Measurements from ENCODE around the gene WDPCP. TPM values are rescaled to one million over a fixed set of nuclear protein-coding genes. Genes with fewer than 3 reads are reported as not detected.

The WDPCP gene
- total and polyA plus RNA-seq, 2 of the 8 experiments (the other 6 are each of a cell fraction or from before 2014, with no cell fraction given): 9.3 to 25.8 TPM

GRCh38 chr2:63576546-63576945 is 11.7 kb downstream of the WDPCP start:
- H3K36me3 ChIP-seq (ENCODE audit: control insufficient read depth in 2 of 4, insufficient read depth in 4 of 4, low read length in 3 of 4): no peaks in the 10 kb centered on the region
- H3K4ac ChIP-seq (replicated peaks; ENCODE audit: insufficient read length, low read depth, low read length): no peak overlapping the region
- no peak overlapping the region for H4K5ac ChIP-seq (ENCODE audit: insufficient read length, low read depth, low read length)
- no peaks in the 10 kb centered on the region; the same call in 1 of the 2 replicates for H3K79me1 ChIP-seq (ENCODE audit: low read depth, low read length)
- no peak overlapping the region for H3K27ac ChIP-seq (ENCODE audit: low read depth, low read length)
- POLR2A ChIA-PET (ENCODE audit: partially characterized antibody): interaction anchor here (1.0 to 4.0 kb wide), 3 partner anchors 12 to 264 kb away, joined by 3 to 13 read pairs (median 3); partner anchors contain the start of genes MDH1 and WDPCP
- peaks cover 0 to 12% (median 7%) of the 10 kb centered on the region in 4 experiments; a peak in 4 of 7 replicates for H3K4me1 ChIP-seq (replicated peaks in 1 of 4; ENCODE audit: control insufficient read depth in 3 of 4, insufficient read depth in 4 of 4, low read length in 3 of 4)
- H4K20me1 ChIP-seq (replicated peaks in 1 of 2; ENCODE audit: control insufficient read depth in 1 of 2, insufficient read depth in 2 of 2, low read length in 2 of 2): no peaks in the 10 kb centered on the region
- no peak overlapping the region for H3K18ac ChIP-seq (ENCODE audit: extremely low read depth, low read length)
- no peak overlapping the region for H2BK120ac ChIP-seq (replicated peaks; ENCODE audit: low read depth, low read length)
- no peak overlapping the region for H2BK5ac ChIP-seq (ENCODE audit: low read depth, low read length)
- no peak overlapping the region for H4K91ac ChIP-seq (replicated peaks; ENCODE audit: insufficient read length, low read length)
- CTCF ChIA-PET (ENCODE audit: partially characterized antibody): interaction anchor here (1.1 kb wide), 1 partner anchor 88 kb away, joined by 3 read pairs; no protein-coding TSS in a partner anchor
- H3K4me2 ChIP-seq (ENCODE audit: insufficient read depth in 1 of 2, low read depth in 2 of 2, low read length in 2 of 2): no peak overlapping the region
- no peak overlapping the region for H2BK15ac ChIP-seq (ENCODE audit: low read length)
- DNase-seq (ENCODE audit: low read depth in 1 of 2, low spot score in 2 of 2) (no peak), FAIRE-seq (no peak)
- H3K79me2 ChIP-seq (ENCODE audit: control insufficient read depth in 1 of 2, insufficient read depth in 2 of 2, low read length in 2 of 2): peaks cover 0 to 76% of the 10 kb centered on the region in 2 experiments; a peak in 3 of 4 replicates
- H4K8ac ChIP-seq (ENCODE audit: extremely low read depth, insufficient read depth, low read length): no peak overlapping the region
- no peak for TF ChIP-seq E2F6 (IDR thresholded peaks at IDR 0.05)
- no peak for TF ChIP-seq GTF2F1 (IDR thresholded peaks at IDR 0.05; ENCODE audit: borderline replicate concordance, low read depth, low read length)
- TF ChIP-seq POLR2AphosphoS5 (IDR thresholded peaks at IDR 0.05; ENCODE audit: low read depth, low read length): no peak
- no peak for TF ChIP-seq CBX5 (IDR thresholded peaks at IDR 0.05; ENCODE audit: low read depth, low read length)
- TF ChIP-seq MAX (IDR thresholded peaks at IDR 0.05): no peak
- no peak for TF ChIP-seq CHD2 (IDR thresholded peaks at IDR 0.05; ENCODE audit: low read length)
- TF ChIP-seq KDM1A (IDR thresholded peaks at IDR 0.05; ENCODE audit: borderline replicate concordance, low read length): no peak
- no peak for TF ChIP-seq CEBPB (IDR thresholded peaks at IDR 0.05; ENCODE audit: low read depth, low read length)
- TF ChIP-seq POLR2A (IDR thresholded peaks at IDR 0.05; ENCODE audit: control extremely low read depth in 1 of 2, low read depth in 2 of 2, low read length in 2 of 2): no peak
- no peak for TF ChIP-seq PHF8 (conservative IDR thresholded peaks at IDR 0.05; ENCODE audit: low read depth, low read length)
- TF ChIP-seq ZNF274 (IDR thresholded peaks at IDR 0.05; ENCODE audit: borderline replicate concordance, extremely low read depth, low read length): no peak
- no peak for TF ChIP-seq HDAC2 (IDR thresholded peaks at IDR 0.05; ENCODE audit: borderline replicate concordance in 1 of 2, low read depth in 2 of 2, low read length in 2 of 2)
- H3K4me3 ChIP-seq (ENCODE audit: extremely low read depth in 1 of 4, insufficient read depth in 2 of 4, low read depth in 3 of 4, low read length in 4 of 4): no peak overlapping the region
- H3K14ac ChIP-seq (ENCODE audit: insufficient read length): no peak overlapping the region
- no peak overlapping the region for H3K23ac ChIP-seq (ENCODE audit: insufficient read length)
- H2AFZ ChIP-seq (ENCODE audit: low read length): no peak overlapping the region
- no peaks in the 10 kb centered on the region for H3K23me2 ChIP-seq (ENCODE audit: low read depth, low read length)
- H3K9me3 ChIP-seq (ENCODE audit: insufficient read depth in 2 of 2, low read depth in 1 of 2, low read length in 1 of 2): no peaks in the 10 kb centered on the region
- no peak overlapping the region for H2BK12ac ChIP-seq (ENCODE audit: low read depth, low read length)
- H3K9ac ChIP-seq (replicated peaks in 1 of 4; ENCODE audit: extremely low read depth in 1 of 4, low read depth in 3 of 4, low read length in 3 of 4): no peak overlapping the region
- H3K27me3 ChIP-seq (replicated peaks in 1 of 4; ENCODE audit: control insufficient read depth in 3 of 4, extremely low read depth in 1 of 4, insufficient read depth in 3 of 4, low read length in 3 of 4): no peaks in the 10 kb centered on the region
- no peak overlapping the region for H2AK5ac ChIP-seq (ENCODE audit: low read depth, low read length)
- no peak overlapping the region for H2BK20ac ChIP-seq (ENCODE audit: low read length)
- no peak overlapping the region for H3K56ac ChIP-seq (replicated peaks; ENCODE audit: insufficient read length, low read depth, low read length)
